OCI-LY7 (cell line): ENCODE data around the gene MTCH2. TPM values are rescaled to one million over a fixed set of nuclear protein-coding genes. Genes with fewer than 3 reads are reported as not detected.

Experiments
- BruUV-seq: library from RNA; stranded (reverse); fragments of 400-500 nt; replicated peaks from 2 replicates; lab custom pipeline; 2021; lab: Mats Ljungman, UMichigan
- CTCF ChIA-PET: fragments of 300-600 bp; sonication (Branson Sonifier 250); formaldehyde crosslinking; loops from one replicate; lab custom pipeline; 2022; ENCODE audit warnings: antibody characterized with exemption; ENCODE audit not compliant: unreplicated experiment; lab: Charles Lee
- POLR2A ChIA-PET: fragments of 300-600 bp; sonication (Branson Sonifier 250); formaldehyde crosslinking; loops from one replicate; lab custom pipeline; 2022; ENCODE audit warnings: antibody characterized with exemption; lab: Charles Lee
- DNase-seq: peaks from one replicate; pipeline ENCODE4 v3.0.0-alpha.2; 2015; ENCODE audit warnings: low spot score
- H2AFZ ChIP-seq: fragments of 200-600 bp; sonication (generic), shearing (Covaris generic); 2 replicates; pipeline ENCODE4 v1.6.1; 2014; ENCODE audit warnings: mild to moderate bottlenecking, antibody characterized with exemption, low read length, moderate library complexity
- H3K27ac ChIP-seq: fragments of 200-600 bp; sonication (generic); 2 replicates; pipeline ENCODE4 v1.5.1; 2014; ENCODE audit warnings: mixed run types, low read depth, mild to moderate bottlenecking, moderate library complexity, low read length, inconsistent platforms; ENCODE audit not compliant: poor library complexity, severe bottlenecking
- H3K36me3 ChIP-seq: fragments of 200-600 bp; sonication (generic); 2 replicates; pipeline ENCODE4 v1.6.1; 2014; ENCODE audit warnings: mild to moderate bottlenecking, antibody characterized with exemption, low read length, moderate library complexity, mixed read lengths; ENCODE audit not compliant: insufficient read depth
- H3K4me1 ChIP-seq: fragments of 200-600 bp; sonication (generic); 2 replicates; pipeline ENCODE4 v1.5.1; 2014; ENCODE audit warnings: mild to moderate bottlenecking, low read length; ENCODE audit not compliant: insufficient read depth, poor library complexity, severe bottlenecking
- H3K4me2 ChIP-seq: fragments of 200-600 bp; sonication (generic); 2 replicates; pipeline ENCODE4 v1.6.1; 2014; ENCODE audit warnings: mild to moderate bottlenecking, low read length
- H3K4me3 ChIP-seq: fragments of 200-600 bp; sonication (generic); 2 replicates; pipeline ENCODE4 v1.5.1; 2014; ENCODE audit warnings: mild to moderate bottlenecking, low read depth, low read length; ENCODE audit not compliant: poor library complexity, severe bottlenecking
- H3K79me2 ChIP-seq: fragments of 200-600 bp; sonication (generic); 2 replicates; pipeline ENCODE4 v1.6.1; 2016; ENCODE audit warnings: low read depth, mild to moderate bottlenecking, low read length, moderate library complexity, mixed read lengths; ENCODE audit not compliant: insufficient read depth
- H3K9me2 ChIP-seq: fragments of 200-600 bp; sonication (generic); 2 replicates; pipeline ENCODE4 v1.6.1; 2016; ENCODE audit warnings: mild to moderate bottlenecking, low read length, mixed read lengths; ENCODE audit not compliant: insufficient read depth
- H3K9me3 ChIP-seq: fragments of 200-600 bp; sonication (generic); 2 replicates; pipeline ENCODE4 v1.6.1; 2014; ENCODE audit warnings: mild to moderate bottlenecking, mixed run types, low read length, mixed read lengths
- H4K20me1 ChIP-seq: fragments of 200-600 bp; sonication (generic); 2 replicates; pipeline ENCODE4 v1.6.1; 2014; ENCODE audit warnings: mild to moderate bottlenecking, antibody characterized with exemption, low read length, moderate library complexity, mixed read lengths; ENCODE audit not compliant: insufficient read depth
- CTCF ChIP-seq: fragments of 200-600 bp; sonication (generic); conservative IDR thresholded peaks from 2 replicates; pipeline ENCODE4 v1.5.1; 2014; ENCODE audit warnings: mild to moderate bottlenecking, antibody characterized with exemption, low read length, moderate library complexity, mixed read lengths
- EZH2phosphoT487 ChIP-seq: fragments of 200-600 bp; sonication (generic); IDR thresholded peaks from 2 replicates; pipeline ENCODE4 v1.6.1; 2018; ENCODE audit warnings: low read depth, borderline replicate concordance, mild to moderate bottlenecking, mixed run types, antibody characterized with exemption, low read length, moderate library complexity, mixed read lengths
- intact Hi-C: fragments of 100-400 bp; cut with micrococcal nuclease; formaldehyde crosslinking; loops from one replicate; pipeline ENCODE4 v1.10.0; 2022; ENCODE audit not compliant: unreplicated experiment
- total RNA-seq, 2 experiments: library from RNA; depleted of rRNA in 1 of 2; stranded (reverse); fragments of >200 nt in 1 of 2; shearing (Covaris generic) in 1 of 2; gene quantifications; 2 replicates each; pipeline ENCODE4 v1.2.3, GENCODE V29; 2014 to 2022

Gene MTCH2
- total RNA-seq, 2 experiments from 2014 or later: 64.8 to 119 TPM

- peak within 1 kb of the TSS; percentile 85 for H3K4me3 ChIP-seq
- no peaks in the 10 kb centered on the region for H4K20me1 ChIP-seq
- H3K36me3 ChIP-seq: peaks cover 73% of the 10 kb centered on the region
- DNase-seq: peak; percentile 94
- BruUV-seq: TSS peak; percentile 77
- peak within 1 kb of the TSS; percentile 95 for H3K4me2 ChIP-seq
- CTCF ChIA-PET: interaction anchor here (0.6 to 1.3 kb wide), 7 partner anchors 12 to 678 kb away, joined by 3 to 7 read pairs (median 5); partner anchors contain the start of gene PTPMT1
- H3K9me2 ChIP-seq: no peaks in the 10 kb centered on the region
- H3K9me3 ChIP-seq: no peaks in the 10 kb centered on the region
- H3K4me1 ChIP-seq: peaks cover 21% of the 10 kb centered on the region
- peak within 1 kb of the TSS; percentile 40 for H3K27ac ChIP-seq
- H2AFZ ChIP-seq: peak within 1 kb of the TSS; percentile 54; the same call in 1 of the 2 replicates
- no peak for TF ChIP-seq CTCF
- no peak for TF ChIP-seq EZH2phosphoT487
- peaks cover 43% of the 10 kb centered on the region for H3K79me2 ChIP-seq
- POLR2A ChIA-PET: interaction anchor here (0.6 to 4.4 kb wide), 11 partner anchors 8 to 240 kb away, joined by 3 to 11 read pairs (median 4); no protein-coding TSS in a partner anchor
- intact Hi-C loops: loop anchor here (1.0 to 10.0 kb wide), 3 partner anchors 26 to 136 kb away; partner anchors contain the start of genes AGBL2, CELF1 and MTCH2
Observed at GRCh38 chr11:47578524-47579494, 63.5 kb downstream of the MTCH2 start, which contains the start of the genes KBTBD4 and NDUFS3. Gene KBTBD4 (minus strand): TSS chr11:47578970. CDS start chr11:47578951, 19 bp downstream. Gene NDUFS3 (plus strand): TSS chr11:47579074. CDS start chr11:47579092, 18 bp downstream.

GRCh38 chr11:47577460-47578041 lies 64.8 kb downstream of the MTCH2 start:
- ChIA-PET CTCF (interaction anchor here (0.6 kb wide), 1 partner anchor 24 kb away, joined by 3 read pairs; no protein-coding TSS in a partner anchor), POLR2A (interaction anchor here (0.6 to 4.4 kb wide), 6 partner anchors 7 to 25 kb away, joined by 4 to 13 read pairs (median 10); partner anchors contain the start of gene CELF1)
- H3K9me3 ChIP-seq: no peaks in the 10 kb centered on the region
- H3K9me2 ChIP-seq: no peaks in the 10 kb centered on the region
- H3K27ac ChIP-seq: no peak overlapping the region
- peak overlapping the region; percentile 85 for H3K4me3 ChIP-seq
- H3K4me2 ChIP-seq: peak overlapping the region; percentile 95
- no peaks in the 10 kb centered on the region for H4K20me1 ChIP-seq
- no peak overlapping the region for H2AFZ ChIP-seq
- peaks cover 73% of the 10 kb centered on the region for H3K36me3 ChIP-seq
- TF ChIP-seq CTCF (no peak), EZH2phosphoT487 (no peak)
- H3K4me1 ChIP-seq: peaks cover 21% of the 10 kb centered on the region
- H3K79me2 ChIP-seq: peaks cover 43% of the 10 kb centered on the region
- intact Hi-C loops: loop anchor here (2.0 to 10.0 kb wide), 2 partner anchors 65 to 137 kb away; partner anchors contain the start of genes AGBL2 and MTCH2
- DNase-seq: no peak
- BruUV-seq: no TSS peak
